Measurements from ENCODE around the gene ANKRD55.

DNA sequence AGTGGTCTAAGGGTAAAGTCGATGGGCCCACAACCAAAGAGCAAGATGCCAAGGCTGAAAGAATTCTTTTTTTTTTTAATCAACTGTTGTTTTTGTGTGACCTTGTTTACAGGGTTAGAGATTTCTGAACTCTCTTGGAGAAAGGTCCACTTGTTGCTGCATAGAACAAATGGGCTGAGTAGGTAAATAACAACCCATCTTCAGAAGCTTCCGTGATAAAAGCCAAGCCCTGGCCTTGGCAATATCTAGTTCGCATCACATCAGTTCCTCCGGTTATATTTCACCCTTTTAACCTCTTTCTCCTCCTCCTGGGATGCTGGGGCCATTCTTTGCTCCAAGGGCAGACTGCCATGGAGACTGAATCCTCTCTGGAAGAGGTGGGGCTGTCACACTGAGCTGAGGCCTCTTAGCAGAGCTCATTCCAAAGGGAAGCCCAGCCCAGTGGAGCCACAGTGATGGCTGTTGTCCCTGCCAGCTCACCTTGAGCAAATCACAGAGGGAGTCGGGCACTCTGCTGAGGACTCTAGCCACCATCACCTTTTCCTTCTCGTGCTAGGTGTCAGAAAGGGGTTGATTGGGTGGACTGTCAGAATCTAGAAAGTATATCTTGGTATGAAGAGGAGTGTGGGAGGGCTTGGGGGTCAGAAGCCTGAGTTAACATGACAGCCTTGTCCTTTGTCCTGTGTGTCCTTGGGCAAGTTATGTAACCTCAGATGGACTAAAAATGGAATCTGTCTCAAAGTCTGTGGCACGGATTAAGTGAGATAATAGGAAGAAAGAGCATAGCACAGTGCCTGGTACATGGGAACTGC is 17.9 kb downstream of the ANKRD55 start:
- TF ChIP-seq, protein P1, sequence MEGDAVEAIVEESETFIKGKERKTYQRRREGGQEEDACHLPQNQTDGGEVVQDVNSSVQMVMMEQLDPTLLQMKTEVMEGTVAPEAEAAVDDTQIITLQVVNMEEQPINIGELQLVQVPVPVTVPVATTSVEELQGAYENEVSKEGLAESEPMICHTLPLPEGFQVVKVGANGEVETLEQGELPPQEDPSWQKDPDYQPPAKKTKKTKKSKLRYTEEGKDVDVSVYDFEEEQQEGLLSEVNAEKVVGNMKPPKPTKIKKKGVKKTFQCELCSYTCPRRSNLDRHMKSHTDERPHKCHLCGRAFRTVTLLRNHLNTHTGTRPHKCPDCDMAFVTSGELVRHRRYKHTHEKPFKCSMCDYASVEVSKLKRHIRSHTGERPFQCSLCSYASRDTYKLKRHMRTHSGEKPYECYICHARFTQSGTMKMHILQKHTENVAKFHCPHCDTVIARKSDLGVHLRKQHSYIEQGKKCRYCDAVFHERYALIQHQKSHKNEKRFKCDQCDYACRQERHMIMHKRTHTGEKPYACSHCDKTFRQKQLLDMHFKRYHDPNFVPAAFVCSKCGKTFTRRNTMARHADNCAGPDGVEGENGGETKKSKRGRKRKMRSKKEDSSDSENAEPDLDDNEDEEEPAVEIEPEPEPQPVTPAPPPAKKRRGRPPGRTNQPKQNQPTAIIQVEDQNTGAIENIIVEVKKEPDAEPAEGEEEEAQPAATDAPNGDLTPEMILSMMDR (IDR thresholded peaks at IDR 0.05) = no peak
- no peak for TF ChIP-seq POLR2AphosphoS5 (IDR thresholded peaks at IDR 0.05)

Data from sigmoid colon (tissue), 4 donors.